Adipocyte (in vitro differentiated cells): Measurements from ENCODE around the gene NUB1.
A peak's percentile ranks its signal among the peaks of the same experiment; 100 is the strongest.

ENCODE experiments used
- DNase-seq: peaks from one replicate; pipeline ENCODE4 v3.0.0-alpha.2; 2015; ENCODE audit warnings: low read depth
- H3K27me3 ChIP-seq: replicated peaks from 2 replicates; pipeline ENCODE4 v1.7.0; 2013; ENCODE audit warnings: mild to moderate bottlenecking, low read length, moderate library complexity; ENCODE audit not compliant: control insufficient read depth, insufficient read depth
- H3K36me3 ChIP-seq: 2 replicates; pipeline ENCODE4 v1.7.0; 2013; ENCODE audit warnings: low read length, mild to moderate bottlenecking, moderate library complexity; ENCODE audit not compliant: control insufficient read depth, insufficient read depth, severe bottlenecking
- H3K4me1 ChIP-seq: 2 replicates; pipeline ENCODE4 v1.7.0; 2013; ENCODE audit warnings: mild to moderate bottlenecking, low read length, moderate library complexity; ENCODE audit not compliant: control insufficient read depth, insufficient read depth
- H3K4me3 ChIP-seq: 2 replicates; pipeline ENCODE4 v1.7.0; 2013; ENCODE audit warnings: mild to moderate bottlenecking, low read length, moderate library complexity
- H3K9ac ChIP-seq: 2 replicates; pipeline ENCODE4 v1.7.0; 2013; ENCODE audit warnings: mild to moderate bottlenecking, low read length, moderate library complexity
- H3K9me3 ChIP-seq: 2 replicates; pipeline ENCODE4 v1.7.0; 2013; ENCODE audit warnings: mild to moderate bottlenecking, low read length, moderate library complexity; ENCODE audit not compliant: control insufficient read depth

The NUB1 gene

DNA sequence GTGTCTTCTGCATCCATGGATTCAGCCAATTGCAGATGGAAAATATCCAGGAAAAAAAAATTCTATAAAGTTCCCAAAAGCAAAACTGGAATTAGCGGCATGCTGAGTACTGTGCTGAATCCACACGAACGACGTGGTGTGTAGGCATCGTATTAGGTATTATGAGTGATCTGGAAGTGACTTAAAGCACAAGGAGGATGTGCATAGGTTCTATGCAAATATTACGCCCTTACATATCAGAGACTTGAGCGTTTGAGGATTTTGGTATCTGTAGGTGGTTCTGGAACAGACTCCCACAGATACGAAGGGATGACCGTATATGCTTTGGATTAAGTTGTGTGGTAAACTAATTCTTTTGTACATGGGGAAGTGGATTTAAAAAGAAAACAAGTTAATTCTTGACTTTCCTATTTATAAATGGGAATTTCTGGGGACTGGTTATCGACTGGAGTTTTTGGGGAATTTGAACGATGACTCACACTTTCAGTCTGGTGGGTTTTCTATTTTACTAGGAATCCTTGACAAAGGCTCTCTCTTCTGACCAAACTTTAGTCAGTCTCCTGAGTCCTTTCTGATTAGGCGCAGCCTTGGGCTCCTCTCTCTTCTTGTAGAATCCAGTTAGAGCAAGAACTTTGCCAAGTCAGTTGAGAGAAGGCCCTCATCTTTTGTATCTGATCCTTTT is 5.4 kb upstream of the NUB1 start:
- H3K4me3 ChIP-seq, result no peak overlapping the region
- peaks cover 4% of the 10 kb centered on the region for H3K4me1 ChIP-seq
- no peak for DNase-seq
- H3K36me3 ChIP-seq, result no peaks in the 10 kb centered on the region
- no peak overlapping the region for H3K9ac ChIP-seq
- no peaks in the 10 kb centered on the region for H3K9me3 ChIP-seq
- H3K27me3 ChIP-seq, result no peaks in the 10 kb centered on the region

DNA sequence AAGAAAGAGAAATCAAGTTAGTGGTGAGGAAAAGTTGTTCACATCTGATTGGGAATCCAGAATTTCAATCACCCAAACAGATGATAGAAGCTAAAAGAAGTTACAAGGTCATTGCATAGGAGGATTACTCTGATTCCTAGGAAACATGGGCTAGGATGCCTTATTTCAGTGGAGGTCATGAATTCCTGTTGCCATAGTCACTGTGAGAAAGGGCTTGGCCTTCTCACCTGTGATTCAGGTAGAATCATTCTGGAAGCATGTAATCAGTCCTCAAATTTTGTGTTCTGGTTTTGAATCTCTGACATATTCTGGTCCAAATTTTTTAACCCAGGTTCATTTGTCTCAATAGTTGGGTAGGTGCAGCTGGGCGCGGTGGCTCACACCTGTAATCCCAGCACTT is 4.3 kb upstream of the NUB1 start:
- no peaks in the 10 kb centered on the region for H3K27me3 ChIP-seq

DNA sequence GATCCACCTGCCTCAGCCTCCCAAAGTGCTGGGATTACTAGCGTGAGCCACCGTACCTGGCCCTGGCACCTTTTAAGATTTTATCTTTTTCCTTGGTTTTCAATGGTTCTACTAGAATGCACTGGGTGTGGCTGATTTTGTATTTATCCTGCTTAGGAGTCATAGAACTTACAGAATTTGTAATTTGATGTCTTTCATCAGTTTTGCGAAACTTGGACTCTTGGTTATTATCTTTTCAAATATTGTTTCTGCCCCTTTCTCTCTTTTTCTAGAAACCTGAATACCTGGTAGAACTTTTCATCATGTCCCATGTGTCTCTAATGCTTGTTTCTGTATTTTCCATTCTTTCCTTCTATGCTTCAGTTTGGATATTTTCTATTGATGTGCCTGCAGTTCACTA is 2.8 kb upstream of the NUB1 start:
- Histone ChIP-seq H3K4me1 (peaks cover 9% of the 10 kb centered on the region), H3K9ac (no peak overlapping the region), H3K27me3 (no peaks in the 10 kb centered on the region), H3K4me3 (no peak overlapping the region), H3K36me3 (no peaks in the 10 kb centered on the region), H3K9me3 (no peaks in the 10 kb centered on the region)
- no peak for DNase-seq

More for the DNA sequence above, 4.3 kb upstream of the NUB1 start:
- Histone ChIP-seq H3K4me3 (no peak overlapping the region), H3K9ac (no peak overlapping the region), H3K9me3 (no peaks in the 10 kb centered on the region), H3K36me3 (no peaks in the 10 kb centered on the region), H3K4me1 (peaks cover 5% of the 10 kb centered on the region)
- no peak for DNase-seq

DNA sequence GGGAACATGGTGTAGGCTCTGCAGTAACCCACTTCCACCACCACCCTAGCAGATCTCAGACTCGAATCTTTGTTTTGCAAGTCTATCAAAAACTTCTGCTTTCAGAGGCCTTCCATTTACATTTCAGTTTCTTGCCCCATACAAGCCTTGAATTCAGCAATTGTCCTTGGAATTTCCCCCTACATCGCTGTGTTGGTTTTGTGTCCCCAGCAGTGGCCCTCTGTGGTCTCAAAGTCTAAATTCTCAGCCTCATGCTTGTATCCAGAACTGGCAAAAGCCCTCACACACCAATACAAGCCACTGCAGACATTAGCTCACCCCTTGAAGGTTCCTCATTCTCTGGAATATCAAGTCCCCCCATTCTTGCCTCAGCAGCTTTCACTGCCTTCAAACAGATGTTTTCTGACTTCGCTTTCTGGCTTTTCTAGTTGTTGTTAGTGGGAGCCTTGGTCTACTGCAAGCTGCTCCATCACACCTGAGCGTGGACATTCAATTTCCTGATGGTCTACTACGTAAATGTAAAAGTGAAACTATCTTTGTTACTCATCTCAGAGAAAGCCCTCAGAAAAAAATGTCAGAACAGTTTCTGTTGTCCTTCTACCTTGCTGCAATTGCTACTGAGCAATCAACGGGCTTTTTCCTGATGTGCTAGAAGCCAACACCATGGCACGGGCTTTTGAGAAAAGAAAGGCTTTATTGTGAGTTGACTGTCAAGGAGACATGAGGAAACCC is 1.8 kb upstream of the NUB1 start:
- Histone ChIP-seq H3K9ac (no peak overlapping the region), H3K27me3 (no peaks in the 10 kb centered on the region), H3K4me3 (no peak overlapping the region), H3K36me3 (no peaks in the 10 kb centered on the region), H3K4me1 (peaks cover 9% of the 10 kb centered on the region), H3K9me3 (no peaks in the 10 kb centered on the region)
- DNase-seq, result no peak

DNA sequence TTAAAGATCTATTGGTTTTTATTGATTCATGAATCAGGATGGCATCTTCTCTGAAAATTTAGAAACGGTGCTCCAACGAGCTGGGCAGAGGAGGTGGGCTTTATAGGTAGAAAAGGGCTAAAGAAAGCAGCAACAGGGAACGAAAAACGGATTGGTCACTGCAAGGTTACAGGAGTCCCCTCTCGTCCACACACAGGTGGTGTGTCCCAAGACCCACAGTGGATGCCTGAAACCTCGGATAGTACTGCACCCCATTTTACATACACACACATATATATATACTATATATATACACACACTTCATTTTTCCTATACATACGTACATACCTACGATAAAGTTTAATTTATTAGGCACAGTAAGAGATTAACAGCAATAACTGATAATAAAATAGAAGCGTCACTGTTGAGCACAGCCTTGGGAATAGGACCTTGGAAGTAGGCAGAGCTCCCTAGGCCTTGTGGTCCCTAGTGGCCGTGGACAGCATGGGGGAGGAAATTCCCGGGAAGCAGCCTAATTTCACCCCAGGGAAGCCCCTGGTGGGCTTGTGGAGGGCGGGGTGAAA is 737 bp upstream of the NUB1 start:
- DNase-seq, result no peak
- Histone ChIP-seq H3K9me3 (no peaks in the 10 kb centered on the region), H3K36me3 (peaks cover 9% of the 10 kb centered on the region), H3K27me3 (no peaks in the 10 kb centered on the region), H3K9ac (no peak overlapping the region), H3K4me3 (peak overlapping the region; percentile 97), H3K4me1 (peaks cover 14% of the 10 kb centered on the region)

DNA sequence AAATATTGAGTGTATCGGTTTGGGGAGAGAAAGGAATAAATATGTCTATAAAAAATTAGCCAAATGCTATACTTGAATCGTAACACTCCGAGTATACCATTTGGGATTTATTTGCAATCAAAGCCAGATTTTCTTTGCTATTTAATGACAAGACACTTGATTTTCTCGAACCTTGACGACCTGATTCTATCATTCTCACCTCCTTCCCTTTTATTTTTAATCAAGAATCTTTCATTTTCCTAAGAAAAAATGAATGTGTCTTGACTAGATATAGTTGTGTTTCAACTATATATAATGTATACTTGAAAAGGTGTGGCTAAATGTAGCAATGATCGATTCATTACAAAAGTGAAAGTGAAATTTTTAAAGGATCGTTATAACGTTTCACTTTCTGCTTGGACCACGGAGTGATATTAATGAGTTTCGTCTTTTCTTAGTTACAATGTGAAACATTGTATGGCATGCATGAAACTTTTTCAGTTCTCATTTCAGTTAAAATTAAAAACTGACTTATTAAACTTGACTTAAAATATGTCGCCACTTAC is 562 bp downstream of the NUB1 start:
- peak overlapping the region; percentile 97 for H3K4me3 ChIP-seq
- peaks cover 23% of the 10 kb centered on the region for H3K4me1 ChIP-seq
- peak; percentile 49 for DNase-seq
- no peaks in the 10 kb centered on the region for H3K27me3 ChIP-seq
- H3K36me3 ChIP-seq, result peaks cover 19% of the 10 kb centered on the region
- H3K9me3 ChIP-seq, result no peaks in the 10 kb centered on the region
- H3K9ac ChIP-seq, result peak overlapping the region; percentile 91

DNA sequence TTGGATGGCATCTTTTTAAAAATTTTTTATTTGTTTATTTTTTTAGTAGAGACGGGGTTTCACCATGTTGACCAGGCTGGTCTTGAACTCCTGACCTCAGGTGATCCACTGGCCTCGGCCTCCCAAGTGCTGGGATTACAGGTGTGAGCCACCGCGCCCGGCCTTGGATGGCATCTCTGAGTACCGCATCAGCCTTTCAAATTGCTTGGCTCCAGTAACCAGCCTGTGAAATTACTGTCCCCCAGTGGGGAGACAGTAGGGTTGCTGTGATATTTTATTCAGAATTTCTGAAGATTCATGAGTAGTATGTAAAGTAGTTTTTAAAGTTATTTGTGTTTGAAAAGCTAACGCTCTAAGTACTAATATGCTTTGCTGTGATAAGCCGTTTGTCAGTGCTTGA is 1.2 kb downstream of the NUB1 start:
- Histone ChIP-seq H3K9me3 (no peaks in the 10 kb centered on the region), H3K9ac (peak overlapping the region; percentile 91), H3K36me3 (peaks cover 24% of the 10 kb centered on the region), H3K27me3 (no peaks in the 10 kb centered on the region), H3K4me3 (peak overlapping the region; percentile 97), H3K4me1 (peaks cover 23% of the 10 kb centered on the region)
- no peak for DNase-seq

DNA sequence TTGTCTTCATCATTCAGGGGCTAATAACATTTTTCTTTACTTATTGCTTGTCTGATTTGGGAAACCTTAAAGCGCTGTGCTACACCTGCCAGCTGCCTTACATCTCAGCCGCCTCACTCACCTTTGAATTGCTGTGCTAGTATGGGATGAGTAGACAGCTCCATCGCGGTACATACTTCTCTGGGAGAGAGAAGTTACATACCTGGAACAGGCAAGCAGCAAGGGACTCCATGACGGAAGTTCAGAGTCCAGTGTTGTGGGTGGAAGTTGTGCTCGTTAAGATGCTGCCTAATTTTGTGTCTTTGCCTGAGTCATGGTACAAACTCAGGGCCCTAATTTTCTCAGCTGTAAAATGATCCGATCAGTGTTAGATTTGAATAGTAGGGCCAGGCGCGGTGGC is 1.9 kb downstream of the NUB1 start:
- no peaks in the 10 kb centered on the region for H3K9me3 ChIP-seq
- peaks cover 26% of the 10 kb centered on the region for H3K36me3 ChIP-seq
- H3K27me3 ChIP-seq, result no peaks in the 10 kb centered on the region
- no peak overlapping the region for H3K4me3 ChIP-seq
- peaks cover 23% of the 10 kb centered on the region for H3K4me1 ChIP-seq
- DNase-seq, result no peak
- H3K9ac ChIP-seq, result peak overlapping the region; percentile 91

DNA sequence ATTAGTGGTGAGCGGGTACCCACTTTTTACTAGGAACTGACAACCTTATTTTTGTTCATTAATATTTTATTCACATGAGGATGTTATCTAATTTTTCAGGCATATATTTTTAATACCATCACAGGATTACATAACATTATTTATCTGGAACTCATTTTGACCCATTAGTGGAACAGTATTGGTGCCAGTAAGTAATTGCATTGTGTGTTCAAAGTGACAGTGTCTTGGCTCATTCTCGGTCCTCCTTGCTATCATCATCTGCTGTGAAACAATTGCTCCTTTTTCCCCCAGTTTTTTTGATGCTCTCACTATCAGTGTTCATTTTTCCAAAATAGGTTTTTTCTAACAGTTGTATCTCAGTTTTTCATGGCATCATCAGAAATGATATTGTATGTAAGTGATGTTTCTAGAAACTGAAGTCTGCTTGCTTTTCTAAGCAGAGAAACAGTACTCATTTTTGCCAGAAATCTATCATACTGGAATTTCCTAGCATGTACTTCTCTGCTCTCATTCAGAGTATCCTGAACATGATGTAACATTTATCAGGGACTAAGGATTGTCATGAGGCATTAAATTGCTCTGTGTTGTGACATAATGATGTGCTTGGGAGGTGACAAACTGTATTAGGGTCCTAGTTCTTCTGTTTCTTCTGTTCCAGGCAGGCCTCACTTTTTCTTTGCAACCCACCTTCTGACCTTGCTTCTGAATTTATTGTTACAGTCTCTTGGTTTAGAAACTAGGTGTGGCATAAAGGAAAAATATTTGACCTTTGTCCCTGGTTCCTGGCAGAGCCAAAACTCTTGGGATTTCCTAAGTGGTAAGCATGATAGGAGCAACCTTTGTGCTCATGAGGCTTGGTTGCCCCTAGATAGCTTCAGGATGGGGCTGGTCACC is 4.2 kb downstream of the NUB1 start:
- H3K27me3 ChIP-seq, result no peaks in the 10 kb centered on the region
- H3K36me3 ChIP-seq, result peaks cover 45% of the 10 kb centered on the region
- peak overlapping the region; percentile 5 for H3K9ac ChIP-seq
- H3K9me3 ChIP-seq, result no peaks in the 10 kb centered on the region
- DNase-seq, result no peak
- peak overlapping the region; percentile 1 for H3K4me3 ChIP-seq
- peaks cover 27% of the 10 kb centered on the region for H3K4me1 ChIP-seq

DNA sequence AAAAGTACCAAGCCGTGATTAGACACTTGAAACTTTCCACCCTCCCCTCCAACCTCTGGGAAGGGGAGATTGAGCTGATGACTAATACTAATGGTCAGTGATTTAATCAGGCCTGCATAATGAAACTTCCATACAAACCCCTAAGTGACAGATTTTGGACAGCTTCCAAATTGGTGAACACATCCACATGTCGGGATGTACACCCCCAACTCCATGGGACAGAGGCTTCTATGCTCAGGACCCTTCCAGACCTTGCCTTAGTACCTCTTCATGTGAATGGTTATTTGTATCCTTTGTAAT is 4.8 kb downstream of the NUB1 start:
- Histone ChIP-seq H3K36me3 (peaks cover 51% of the 10 kb centered on the region), H3K9ac (peak overlapping the region; percentile 5), H3K4me1 (peaks cover 27% of the 10 kb centered on the region), H3K9me3 (no peaks in the 10 kb centered on the region), H3K27me3 (no peaks in the 10 kb centered on the region), H3K4me3 (peak overlapping the region; percentile 1)
- no peak for DNase-seq

DNA sequence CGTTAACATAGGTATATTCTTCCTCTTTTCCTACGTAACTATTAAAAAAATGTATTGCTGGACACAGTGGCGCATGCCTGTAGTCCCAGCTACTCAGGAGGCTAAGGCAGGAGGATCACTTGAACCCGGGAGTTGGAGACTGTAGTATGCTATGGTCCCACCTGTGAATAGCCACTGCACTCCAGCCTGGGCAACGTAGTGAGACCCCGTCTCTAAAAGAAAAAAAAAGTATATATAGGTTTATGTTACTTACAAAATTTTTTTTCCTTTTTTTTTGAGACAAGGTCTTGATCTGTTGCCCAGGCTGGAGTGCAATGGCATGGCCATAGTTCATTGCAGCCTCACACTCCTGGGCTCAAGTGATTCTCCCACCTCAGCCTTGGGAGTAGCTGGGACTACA is 5.6 kb downstream of the NUB1 start:
- H3K4me1 ChIP-seq, result peaks cover 27% of the 10 kb centered on the region
- H3K4me3 ChIP-seq, result no peak overlapping the region
- DNase-seq, result no peak
- H3K36me3 ChIP-seq, result peaks cover 59% of the 10 kb centered on the region
- H3K9me3 ChIP-seq, result no peaks in the 10 kb centered on the region
- H3K27me3 ChIP-seq, result no peaks in the 10 kb centered on the region
- H3K9ac ChIP-seq, result no peak overlapping the region
